Endothelial cell of umbilical vein (primary cell): Measurements from ENCODE around the gene GXYLT2. TPM values are rescaled to one million over a fixed set of nuclear protein-coding genes. Genes with fewer than 3 reads are reported as not detected.

Experiments
- BruUV-seq: library from RNA; stranded (reverse); fragments of 400-500 nt; replicated peaks from 2 replicates; lab custom pipeline; 2021; lab: Mats Ljungman, UMichigan
- CTCF ChIA-PET: fragments of 300-600, 350-600 bp; sonication (Branson Sonifier 250); formaldehyde crosslinking; loops from one replicate; lab custom pipeline; 2021; ENCODE audit warnings: antibody characterized with exemption, inconsistent platforms; lab: Charles Lee
- POLR2A ChIA-PET: fragments of 300-600, 350-600 bp; sonication (Branson Sonifier 250); formaldehyde crosslinking; loops from one replicate; lab custom pipeline; 2021; ENCODE audit warnings: antibody characterized with exemption, inconsistent platforms; lab: Charles Lee
- DNase-seq: peaks from one replicate; pipeline ENCODE4 v3.0.0-alpha.2; 2011; ENCODE audit warnings: low read depth, low spot score
- FAIRE-seq: peaks from 2 replicates; lab custom pipeline; 2011; peaks lifted over from hg19 to GRCh38; lab: Jason Lieb, UNC
- H2AFZ ChIP-seq: 2 replicates; pipeline ENCODE4 v1.6.0; 2012; ENCODE audit warnings: low read depth, low read length, control low read depth, inconsistent platforms
- H3K27ac ChIP-seq: 2 replicates; pipeline ENCODE4 v1.5.1; 2011; ENCODE audit warnings: low read depth, mild to moderate bottlenecking, control low read depth, low read length, moderate library complexity; ENCODE audit not compliant: insufficient read depth
- H3K27me3 ChIP-seq, 2 experiments: 2 replicates each; pipeline versions ENCODE4 v1.6.0 to v1.6.1; 2011; ENCODE audit warnings: low read length in 2 of 2, mixed read lengths in 1 of 2; ENCODE audit not compliant: control insufficient read depth in 2 of 2, insufficient read depth in 2 of 2
- H3K36me3 ChIP-seq, 2 experiments: 2 replicates in 1 of 2; 3 replicates in 1 of 2; pipeline ENCODE4 v1.5.1; 2011; ENCODE audit warnings: low read length in 2 of 2, mild to moderate bottlenecking in 1 of 2, moderate library complexity in 1 of 2; ENCODE audit not compliant: control insufficient read depth in 2 of 2, insufficient read depth in 2 of 2; ENCODE audit errors: extremely low read depth in 1 of 2
- H3K4me1 ChIP-seq: 3 replicates; pipeline ENCODE4 v1.5.1; 2011; ENCODE audit warnings: mild to moderate bottlenecking, low read length; ENCODE audit not compliant: control insufficient read depth, insufficient read depth; ENCODE audit errors: extremely low read depth
- H3K4me2 ChIP-seq: 2 replicates; pipeline ENCODE4 v1.6.1; 2011; ENCODE audit warnings: low read length, control low read depth, mixed read lengths; ENCODE audit not compliant: insufficient read depth
- H3K4me3 ChIP-seq, 3 experiments: fragments of 200-600 bp in 1 of 3; sonication (generic), shearing (Covaris generic) in 1 of 3; replicated peaks in 1 of 3; 2 replicates each; pipeline ENCODE4 v1.5.1; 2011 to 2016; ENCODE audit warnings: control low read depth in 3 of 3, low read length in 3 of 3, mild to moderate bottlenecking in 2 of 3, inconsistent platforms in 1 of 3, low read depth in 1 of 3, moderate library complexity in 1 of 3; ENCODE audit not compliant: insufficient read depth in 1 of 3
- H3K79me2 ChIP-seq: 2 replicates; pipeline ENCODE4 v1.6.0; 2012; ENCODE audit warnings: low read length, inconsistent platforms; ENCODE audit not compliant: control insufficient read depth, insufficient read depth
- H3K9ac ChIP-seq: replicated peaks from 2 replicates; pipeline ENCODE3; 2011; ENCODE audit warnings: low read length, control low read depth; ENCODE audit not compliant: insufficient read depth; ENCODE audit errors: extremely low read depth
- H3K9me1 ChIP-seq: replicated peaks from 3 replicates; pipeline ENCODE4 v1.6.0; 2011; ENCODE audit warnings: mild to moderate bottlenecking, low read length; ENCODE audit not compliant: control insufficient read depth, insufficient read depth; ENCODE audit errors: extremely low read depth
- H3K9me3 ChIP-seq: replicated peaks from 2 replicates; pipeline ENCODE4 v1.5.1; 2012; ENCODE audit warnings: low read length, inconsistent platforms; ENCODE audit not compliant: control insufficient read depth, insufficient read depth
- H4K20me1 ChIP-seq: replicated peaks from 2 replicates; pipeline ENCODE3; 2011; ENCODE audit warnings: mild to moderate bottlenecking, low read length; ENCODE audit not compliant: control insufficient read depth, insufficient read depth; ENCODE audit errors: extremely low read depth
- CTCF ChIP-seq, 2 donors: IDR thresholded peaks; 1 replicate in 1 of 2; 2 replicates in 1 of 2; pipeline ENCODE4 v1.5.1; 2011; ENCODE audit warnings: low read length in 2 of 2, mild to moderate bottlenecking in 2 of 2, moderate library complexity in 2 of 2, control low read depth in 1 of 2, inconsistent platforms in 1 of 2, low read depth in 1 of 2; ENCODE audit not compliant: insufficient read depth in 1 of 2; ENCODE audit errors: extremely low read depth in 1 of 2
- EZH2 ChIP-seq: IDR thresholded peaks from 2 replicates; pipeline ENCODE4 v1.6.1; 2012; ENCODE audit warnings: borderline replicate concordance, low read depth, mild to moderate bottlenecking, moderate library complexity, low read length, inconsistent platforms; ENCODE audit not compliant: severe bottlenecking
- FOS ChIP-seq: IDR thresholded peaks from 2 replicates; pipeline ENCODE4 v1.6.1; 2011; ENCODE audit warnings: mild to moderate bottlenecking, low read length, moderate library complexity, borderline replicate concordance; ENCODE audit not compliant: insufficient read depth
- GATA2 ChIP-seq: IDR thresholded peaks from 2 replicates; pipeline ENCODE4 v1.7.0; 2011; ENCODE audit warnings: low read depth, mild to moderate bottlenecking, moderate library complexity, mixed read lengths, low read length; ENCODE audit not compliant: insufficient read length, insufficient read depth
- JUN ChIP-seq: IDR thresholded peaks from 2 replicates; pipeline ENCODE4 v1.6.1; 2011; ENCODE audit warnings: borderline replicate concordance, low read depth; ENCODE audit not compliant: insufficient read length, insufficient read depth
- MAX ChIP-seq: IDR thresholded peaks from 2 replicates; pipeline ENCODE4 v1.6.1; 2011; ENCODE audit not compliant: insufficient read depth, insufficient read length
- MYC ChIP-seq: IDR thresholded peaks from one replicate; pipeline ENCODE4 v1.6.1; 2011; ENCODE audit warnings: mild to moderate bottlenecking, low read depth, low read length
- POLR2A ChIP-seq: IDR thresholded peaks from 2 replicates; pipeline ENCODE4 v1.6.1; 2012; ENCODE audit warnings: low read depth, mild to moderate bottlenecking, control low read depth, low read length
- POLR2AphosphoS5 ChIP-seq: IDR thresholded peaks from 2 replicates; pipeline ENCODE4 v1.6.1; 2012; ENCODE audit warnings: low read depth, mild to moderate bottlenecking, control low read depth, low read length, moderate library complexity; ENCODE audit not compliant: insufficient read depth
- dilution Hi-C: fragments of 300-500 bp; cut with MboI; formaldehyde crosslinking; loops from one replicate; pipeline ENCODE4 v1.15.0; 2019; ENCODE audit warnings: low sequenced_read_pairs; ENCODE audit not compliant: extremely low pct_ligation_motif_present
- intact Hi-C: fragments of 100-400 bp; cut with micrococcal nuclease; formaldehyde crosslinking; loops from one replicate; pipeline ENCODE4 v1.10.0; 2022
- polyA plus RNA-seq, 4 experiments: library from polyadenylated mRNA; depleted of rRNA in 3 of 4; stranded (reverse) in 3 of 4; unstranded in 1 of 4; fragments of >200 nt; gene quantifications; 2 replicates each; pipeline versions ENCODE4 v1.2.1 to v1.2.3, GENCODE V29; 2011 to 2012; ENCODE audit warnings: missing spikeins in 1 of 4
- total RNA-seq: library from RNA; stranded (reverse); gene quantifications from 2 replicates; pipeline ENCODE4 v1.2.3, GENCODE V29; 2021

Gene GXYLT2
- total and polyA plus RNA-seq, 2 donors (not counting 3 experiments of a cell fraction or from before 2014, with no cell fraction given), result 0.07 to 0.24 TPM

GRCh38 chr3:72848703-72849081 is 39.2 kb upstream of the GXYLT2 start:
- peak overlapping the region; percentile 98 for H3K4me2 ChIP-seq
- dilution Hi-C loops (no loop called here), intact Hi-C loops (loop anchor here (2.0 to 5.0 kb wide), 2 partner anchors 89 to 148 kb away; partner anchors contain the start of gene PPP4R2)
- H3K36me3 ChIP-seq, result no peaks in the 10 kb centered on the region
- no peak overlapping the region for H3K27ac ChIP-seq
- no peaks in the 10 kb centered on the region for H4K20me1 ChIP-seq
- FAIRE-seq (no peak), DNase-seq (no peak)
- no peaks in the 10 kb centered on the region for H3K9me3 ChIP-seq
- TF ChIP-seq POLR2AphosphoS5 (no peak), EZH2 (no peak), GATA2 (no peak), MYC (no peak), FOS (no peak), POLR2A (no peak), JUN (no peak), MAX (no peak), CTCF (IDR thresholded peaks at IDR 0.05; ENCODE audit: extremely low read depth in 1 of 2, insufficient read depth in 1 of 2, low read depth in 1 of 2, low read length in 2 of 2) (no peak)
- peak overlapping the region; percentile 43 to 77 (median 76) for H3K4me3 ChIP-seq
- peak overlapping the region; percentile 97 for H2AFZ ChIP-seq
- no peak overlapping the region for H3K9ac ChIP-seq
- H3K4me1 ChIP-seq, result peaks cover 16% of the 10 kb centered on the region
- no peaks in the 10 kb centered on the region for H3K27me3 ChIP-seq
- ChIA-PET POLR2A (no interaction called here), CTCF (interaction anchor here (0.8 to 5.0 kb wide), 6 partner anchors 26 to 893 kb away, joined by 3 to 166 read pairs (median 6); partner anchors contain the start of gene GXYLT2)
- no TSS peak for BruUV-seq
- H3K9me1 ChIP-seq, result no peaks in the 10 kb centered on the region
- peaks cover 18% of the 10 kb centered on the region for H3K79me2 ChIP-seq
